Gastrocnemius medialis (tissue), 4 donors: ENCODE measurements around the gene SIL1.

Experiments
- POLR2A ChIP-seq, 2 donors: fragments of 450-650 bp; IDR thresholded peaks; one replicate each; pipeline ENCODE4 v1.6.1; 2017; ENCODE audit warnings: antibody characterized with exemption in 2 of 2, mild to moderate bottlenecking in 2 of 2, moderate library complexity in 2 of 2
- TF ChIP-seq, protein P1 (sequence below), 5 experiments: fragments of 450-650 bp in 3 of 5; fragments of 200-600 bp in 2 of 5; sonication (generic) in 2 of 5; IDR thresholded peaks in 4 of 5; conservative IDR thresholded peaks in 1 of 5; 1 replicate in 4 of 5; 2 replicates in 1 of 5; pipeline ENCODE4 v1.5.1; 2016 to 2019; ENCODE audit warnings: antibody characterized with exemption in 5 of 5, mild to moderate bottlenecking in 3 of 5, moderate library complexity in 3 of 5

DNA sequence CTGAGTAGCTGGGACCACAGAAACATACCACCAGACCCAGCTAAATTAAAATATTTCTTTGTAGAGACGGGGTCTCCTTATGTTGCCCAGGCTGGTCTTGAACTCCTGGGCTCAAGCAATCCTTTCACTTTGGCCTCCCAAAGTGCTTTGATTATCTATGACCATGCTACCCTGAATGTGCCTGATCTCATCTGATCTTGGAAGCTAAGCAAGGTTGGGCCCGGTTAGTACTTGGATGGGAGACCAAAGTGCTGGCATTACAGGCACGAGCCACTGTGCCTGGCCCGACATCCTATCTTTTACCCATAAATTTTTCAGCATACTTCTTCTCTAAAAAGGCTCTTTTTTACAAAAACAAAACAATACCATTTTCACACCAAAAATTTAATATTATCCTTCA lies 186.0 kb downstream of the SIL1 start:
- TF ChIP-seq, protein P1, sequence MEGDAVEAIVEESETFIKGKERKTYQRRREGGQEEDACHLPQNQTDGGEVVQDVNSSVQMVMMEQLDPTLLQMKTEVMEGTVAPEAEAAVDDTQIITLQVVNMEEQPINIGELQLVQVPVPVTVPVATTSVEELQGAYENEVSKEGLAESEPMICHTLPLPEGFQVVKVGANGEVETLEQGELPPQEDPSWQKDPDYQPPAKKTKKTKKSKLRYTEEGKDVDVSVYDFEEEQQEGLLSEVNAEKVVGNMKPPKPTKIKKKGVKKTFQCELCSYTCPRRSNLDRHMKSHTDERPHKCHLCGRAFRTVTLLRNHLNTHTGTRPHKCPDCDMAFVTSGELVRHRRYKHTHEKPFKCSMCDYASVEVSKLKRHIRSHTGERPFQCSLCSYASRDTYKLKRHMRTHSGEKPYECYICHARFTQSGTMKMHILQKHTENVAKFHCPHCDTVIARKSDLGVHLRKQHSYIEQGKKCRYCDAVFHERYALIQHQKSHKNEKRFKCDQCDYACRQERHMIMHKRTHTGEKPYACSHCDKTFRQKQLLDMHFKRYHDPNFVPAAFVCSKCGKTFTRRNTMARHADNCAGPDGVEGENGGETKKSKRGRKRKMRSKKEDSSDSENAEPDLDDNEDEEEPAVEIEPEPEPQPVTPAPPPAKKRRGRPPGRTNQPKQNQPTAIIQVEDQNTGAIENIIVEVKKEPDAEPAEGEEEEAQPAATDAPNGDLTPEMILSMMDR (IDR thresholded peaks at IDR 0.05 in 4 of 5, conservative IDR thresholded peaks at IDR 0.05 in 1 of 5): no peak
- TF ChIP-seq POLR2A (IDR thresholded peaks at IDR 0.05): no peak
